HepG2 (cell line): ENCODE results near the gene OBSL1. TPM values are rescaled to one million over a fixed set of nuclear protein-coding genes. Genes with fewer than 3 reads are reported as not detected.

ENCODE experiments used
- DMTF1 ChIP-seq: sonication (generic); formaldehyde crosslinking; IDR thresholded peaks from 2 replicates; pipeline ENCODE4 v1.4.0; 2020; ENCODE audit warnings: mild to moderate bottlenecking, missing genetic modification reagents
- HOXA7 ChIP-seq: sonication (generic); formaldehyde crosslinking; IDR thresholded peaks from 2 replicates; pipeline ENCODE4 v1.8.1; 2022; ENCODE audit warnings: mild to moderate bottlenecking, missing genetic modification reagents, moderate library complexity
- LRRFIP1 ChIP-seq: sonication (generic); formaldehyde crosslinking; conservative IDR thresholded peaks from 2 replicates; pipeline ENCODE4 v1.4.0; 2020; ENCODE audit warnings: missing genetic modification reagents
- NR2F6 ChIP-seq, 2 experiments: IDR thresholded peaks; 2 replicates each; pipeline ENCODE4 v1.6.1; 2016; ENCODE audit warnings: antibody characterized with exemption in 1 of 2, mild to moderate bottlenecking in 1 of 2
- PAXIP1 ChIP-seq: sonication (generic); formaldehyde crosslinking; conservative IDR thresholded peaks from 2 replicates; pipeline ENCODE4 v1.4.0; 2020; ENCODE audit warnings: mild to moderate bottlenecking, missing genetic modification reagents, moderate library complexity
- SP1 ChIP-seq, 2 experiments: fragments of 450-650 bp in 1 of 2; sonication (generic) in 1 of 2; formaldehyde crosslinking in 1 of 2; IDR thresholded peaks; 2 replicates each; pipeline versions ENCODE4 v1.4.0 to v1.6.1; 2016 to 2020; ENCODE audit warnings: missing genetic modification reagents in 1 of 2
- SRSF4 ChIP-seq: fragments of 200-400 bp; formaldehyde crosslinking; IDR thresholded peaks from one replicate; pipeline ENCODE4 v1.6.1; 2018; ENCODE audit warnings: mild to moderate bottlenecking, low read depth, low read length, moderate library complexity; ENCODE audit not compliant: poor library complexity, severe bottlenecking
- TEAD3 ChIP-seq: optimal IDR thresholded peaks from 2 replicates; pipeline ENCODE3; 2016; ENCODE audit warnings: borderline replicate concordance
- ZGPAT ChIP-seq: IDR thresholded peaks from 2 replicates; pipeline ENCODE4 v1.6.1; 2016; ENCODE audit warnings: mild to moderate bottlenecking
- ZNF101 ChIP-seq: sonication (generic); formaldehyde crosslinking; IDR thresholded peaks from 2 replicates; pipeline ENCODE4 v1.4.0; 2020; ENCODE audit warnings: mild to moderate bottlenecking, low read depth, missing genetic modification reagents, borderline replicate concordance
- ZNF512B ChIP-seq: sonication (generic); formaldehyde crosslinking; IDR thresholded peaks from 2 replicates; pipeline ENCODE4 v1.5.1; 2020; ENCODE audit warnings: missing genetic modification reagents, mild to moderate bottlenecking, borderline replicate concordance
- ZNF691 ChIP-seq: sonication (generic); formaldehyde crosslinking; IDR thresholded peaks from 2 replicates; pipeline ENCODE4 v1.4.0; 2020; ENCODE audit warnings: missing genetic modification reagents, low read depth, mild to moderate bottlenecking, borderline replicate concordance
- polyA plus RNA-seq, 8 experiments: library from polyadenylated mRNA; depleted of rRNA in 3 of 8; stranded (reverse) in 7 of 8; unstranded in 1 of 8; fragments of >200 nt; fragmentation: Illumina TruSeq in 4 of 8; extraction: Trizol in 4 of 8; gene quantifications; 2 replicates each; pipeline versions ENCODE4 v1.2.1 to v1.2.3, GENCODE V29; 2011 to 2016; ENCODE audit warnings: low read depth in 4 of 8, missing spikeins in 1 of 8, mixed read lengths in 1 of 8; ENCODE audit not compliant: insufficient read depth in 1 of 8
- total RNA-seq, 5 experiments: library from RNA; depleted of rRNA; stranded (reverse); fragments of >200 nt; fragmentation: Illumina TruSeq; extraction: Trizol; gene quantifications; 2 replicates each; pipeline ENCODE4 v1.2.3, GENCODE V29; 2016; ENCODE audit warnings: low read depth in 1 of 5

Gene OBSL1
- total and polyA plus RNA-seq, 2 of the 13 experiments (the other 11 are each of a cell fraction or from before 2014, with no cell fraction given), result 86.7 to 218 TPM

GRCh38 chr2:219537657-219538488 lies 33.5 kb downstream of the OBSL1 start (continued):
- TF ChIP-seq PAXIP1 (CRISPR knock-in tag), result 0 out of 2 replicates have a peak, but pooled peaks have one; percentile 10
- TF ChIP-seq DMTF1 (CRISPR knock-in tag), result no peak
- TF ChIP-seq HOXA7 (CRISPR knock-in tag), result no peak
- TF ChIP-seq LRRFIP1 (CRISPR knock-in tag), result no peak
- no peak for TF ChIP-seq ZNF512B
- TF ChIP-seq TEAD3 (CRISPR knock-in tag), result peak; percentile 5
- no peak for TF ChIP-seq ZNF101
- no peak for TF ChIP-seq SP1 (IDR thresholded peaks at IDR 0.05)
- TF ChIP-seq SP1 (CRISPR knock-in tag; IDR thresholded peaks at IDR 0.05), result no peak
- TF ChIP-seq SRSF4, result no peak
- no peak for TF ChIP-seq ZNF691 (CRISPR knock-in tag)
- TF ChIP-seq NR2F6 (IDR thresholded peaks at IDR 0.05), result no peak
- 0 out of 2 replicates have a peak, but pooled peaks have one; percentile 11 for TF ChIP-seq NR2F6 (CRISPR knock-in tag; IDR thresholded peaks at IDR 0.05)
- TF ChIP-seq ZGPAT (CRISPR knock-in tag), result peak; percentile 20; the same call in 1 of the 2 replicates
